Tibial nerve (tissue), 4 donors: ENCODE measurements around the gene PTPRB.

Experiments
- CTCF ChIP-seq, 5 experiments: fragments of 200-600 bp in 3 of 5; fragments of 450-650 bp in 2 of 5; sonication (generic) in 3 of 5; IDR thresholded peaks; one replicate each; pipeline ENCODE4 v1.5.1; 2016 to 2019; ENCODE audit warnings: antibody characterized with exemption in 5 of 5, mild to moderate bottlenecking in 3 of 5, moderate library complexity in 2 of 5
- EP300 ChIP-seq, 2 donors: sonication (generic); formaldehyde crosslinking; IDR thresholded peaks; one replicate each; pipeline ENCODE4 v1.6.1; 2017; ENCODE audit warnings: antibody characterized with exemption in 2 of 2, mild to moderate bottlenecking in 1 of 2
- POLR2A ChIP-seq, 2 donors: fragments of 450-650 bp; IDR thresholded peaks; one replicate each; pipeline ENCODE4 v1.6.1; 2017; ENCODE audit warnings: antibody characterized with exemption in 2 of 2, mild to moderate bottlenecking in 2 of 2, moderate library complexity in 2 of 2

DNA sequence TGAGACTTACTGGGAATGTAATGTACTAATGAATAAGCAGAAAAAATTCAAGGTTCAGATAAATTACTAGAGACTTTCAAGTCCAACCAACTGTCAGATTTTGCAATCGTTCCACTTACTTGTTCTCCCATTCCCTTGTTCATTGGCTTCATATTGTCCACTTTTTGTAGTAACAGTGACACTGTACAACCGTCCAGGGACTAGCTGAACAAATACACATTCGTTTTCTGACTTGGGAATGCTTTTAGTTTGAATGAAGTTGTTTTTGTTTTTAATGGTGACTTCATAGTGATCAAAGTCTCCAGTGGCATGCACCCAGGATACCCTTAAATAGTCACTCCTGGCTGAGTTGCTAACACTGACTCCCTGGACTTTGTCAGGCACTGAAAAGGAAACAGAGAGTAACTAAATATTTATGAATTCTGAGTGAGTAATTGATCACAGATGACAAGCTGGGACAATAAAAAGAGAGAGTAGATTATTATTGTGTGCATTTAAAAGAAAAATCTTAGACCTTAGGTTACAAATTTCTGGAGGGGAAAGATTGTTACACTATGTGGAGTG, 65.4 kb downstream of the PTPRB start:
- no peak for TF ChIP-seq CTCF (IDR thresholded peaks at IDR 0.05)
- TF ChIP-seq EP300 (IDR thresholded peaks at IDR 0.05) = no peak
- TF ChIP-seq POLR2A (IDR thresholded peaks at IDR 0.05) = no peak
